Spinal cord (tissue), 10 donors: ENCODE measurements around the gene LRRC9. TPM values are rescaled to one million over a fixed set of nuclear protein-coding genes. Genes with fewer than 3 reads are reported as not detected.

ENCODE experiments used
- DNase-seq, 6 donors: peaks; one replicate each; pipeline versions ENCODE4 v3.0.0 to v3.0.0-alpha.2; 2013 to 2015; ENCODE audit warnings: low spot score in 6 of 6, low read depth in 4 of 6
- H3K27ac ChIP-seq: one replicate; pipeline ENCODE4 v1.5.1; 2013; ENCODE audit warnings: low read depth, low read length, control low read depth
- H3K27me3 ChIP-seq: one replicate; pipeline ENCODE4 v1.6.1; 2013; ENCODE audit warnings: low read length; ENCODE audit not compliant: control insufficient read depth, insufficient read depth
- H3K36me3 ChIP-seq: one replicate; pipeline ENCODE4 v1.6.1; 2013; ENCODE audit warnings: low read length; ENCODE audit not compliant: control insufficient read depth, insufficient read depth
- H3K4me1 ChIP-seq: one replicate; pipeline ENCODE4 v1.6.1; 2013; ENCODE audit warnings: low read length; ENCODE audit not compliant: control insufficient read depth, insufficient read depth
- H3K4me3 ChIP-seq: one replicate; pipeline ENCODE4 v1.5.1; 2013; ENCODE audit warnings: low read depth, low read length, control low read depth
- H3K9me3 ChIP-seq: one replicate; pipeline ENCODE4 v1.6.1; 2013; ENCODE audit warnings: low read length; ENCODE audit not compliant: control insufficient read depth, insufficient read depth
- WGBS: methylation state at CpG from one replicate; pipeline ENCODE4 v1.1.5; 2013; ENCODE audit warnings: missing lambda C conversion rate; ENCODE audit not compliant: insufficient coverage; 5-methylcytosine and 5-hydroxymethylcytosine counted together
- polyA plus RNA-seq, 2 donors: library from polyadenylated mRNA; unstranded; fragments of 120-200 nt; gene quantifications; one replicate each; pipeline ENCODE4 v1.2.1, GENCODE V29; 2013; ENCODE audit not compliant: insufficient read length in 2 of 2
- total RNA-seq, 2 donors: library from RNA; depleted of rRNA in 1 of 2; stranded (reverse); fragments of 120-200 nt in 1 of 2; fragments of >200 nt in 1 of 2; gene quantifications; one replicate each; pipeline versions ENCODE4 v1.2.3 to v1.2.4, GENCODE V29; 2013 to 2014
- donor health status: healthy.

Gene LRRC9
- total and polyA plus RNA-seq, 4 donors, result 2.5 to 8.2 (median 6.8) TPM

DNA sequence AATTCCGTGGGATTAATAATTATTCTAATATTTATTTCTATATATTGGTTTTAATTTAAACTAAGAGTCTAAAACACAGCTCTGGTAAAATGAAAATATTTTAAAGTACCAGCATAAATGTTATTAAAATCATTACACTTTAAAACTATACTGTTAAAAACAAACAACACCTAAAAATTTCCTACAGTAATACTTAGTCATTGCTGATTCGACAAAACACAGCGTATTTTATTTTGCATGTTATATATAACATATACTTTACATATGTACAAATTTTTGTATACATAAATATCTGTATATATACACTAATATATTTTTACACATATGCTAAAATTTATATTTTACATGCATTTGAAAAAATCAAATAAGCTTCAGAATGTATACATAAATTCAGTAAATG lies 165.7 kb downstream of the LRRC9 start:
- H3K36me3 ChIP-seq, result no peaks in the 10 kb centered on the region
- no peaks in the 10 kb centered on the region for H3K9me3 ChIP-seq
- H3K27me3 ChIP-seq, result no peaks in the 10 kb centered on the region
- H3K4me3 ChIP-seq, result no peak overlapping the region
- WGBS, result no CpG with 5 or more reads among the region's 3 CpGs
- H3K27ac ChIP-seq, result no peak overlapping the region
- no peak for DNase-seq
- no peaks in the 10 kb centered on the region for H3K4me1 ChIP-seq

GRCh38 chr14:60087668-60088067 lies 167.7 kb downstream of the LRRC9 start:
- Histone ChIP-seq H3K27ac (no peak overlapping the region), H3K4me3 (no peak overlapping the region), H3K4me1 (no peaks in the 10 kb centered on the region), H3K9me3 (no peaks in the 10 kb centered on the region), H3K27me3 (no peaks in the 10 kb centered on the region), H3K36me3 (no peaks in the 10 kb centered on the region)
- WGBS, result 90% methylated on average over 2 of the region's 3 CpGs
- DNase-seq, result no peak

- WGBS, result 92% methylated on average over 2 of the region's 4 CpGs
- H3K4me3 ChIP-seq, result no peak overlapping the region
- H3K36me3 ChIP-seq, result no peaks in the 10 kb centered on the region
- no peak overlapping the region for H3K27ac ChIP-seq
- H3K9me3 ChIP-seq, result no peaks in the 10 kb centered on the region
- H3K27me3 ChIP-seq, result no peaks in the 10 kb centered on the region
- H3K4me1 ChIP-seq, result peaks cover under 1% of the 10 kb centered on the region
- DNase-seq, result no peak
Observed at GRCh38 chr14:60089221-60089620, 169.3 kb downstream of the LRRC9 start.

- Histone ChIP-seq H3K36me3 (no peaks in the 10 kb centered on the region), H3K4me1 (peaks cover 5% of the 10 kb centered on the region), H3K9me3 (no peaks in the 10 kb centered on the region), H3K27ac (peak overlapping the region; percentile 99), H3K27me3 (no peaks in the 10 kb centered on the region), H3K4me3 (peak overlapping the region; percentile 87)
- 0% methylated on average over 6 of the region's 16 CpGs for WGBS
- peak in 3 of 6 donors; percentile 33 to 84 (median 68) for DNase-seq
Observed at GRCh38 chr14:60090864-60091519, 171.0 kb downstream of the LRRC9 start.

GRCh38 chr14:60091550-60092525 lies 171.9 kb downstream of the LRRC9 start, which contains the start of gene PCNX4:
PCNX4 (plus strand) TSS chr14:60091923; CDS start chr14:60107639, 15,716 bp downstream.
- Histone ChIP-seq H3K36me3 (no peaks in the 10 kb centered on the region), H3K27ac (peak within 1 kb of the TSS; percentile 99), H3K27me3 (no peaks in the 10 kb centered on the region), H3K9me3 (no peaks in the 10 kb centered on the region), H3K4me1 (peaks cover 5% of the 10 kb centered on the region), H3K4me3 (peak within 1 kb of the TSS; percentile 87)
- DNase-seq, result peak; percentile 98 to 100 (median 98)
- WGBS, result under 1% methylated on average over 83 of the region's 88 CpGs

- no peaks in the 10 kb centered on the region for H3K36me3 ChIP-seq
- peak overlapping the region; percentile 87 for H3K4me3 ChIP-seq
- H3K27me3 ChIP-seq, result no peaks in the 10 kb centered on the region
- 0% methylated on average over 10 of the region's 14 CpGs for WGBS
- peaks cover 5% of the 10 kb centered on the region for H3K4me1 ChIP-seq
- peak overlapping the region; percentile 99 for H3K27ac ChIP-seq
- peak in 3 of 6 donors; percentile 24 to 75 (median 63) for DNase-seq
- H3K9me3 ChIP-seq, result no peaks in the 10 kb centered on the region
Observed at GRCh38 chr14:60092526-60092920, 172.6 kb downstream of the LRRC9 start.

GRCh38 chr14:60093080-60093479 lies 173.1 kb downstream of the LRRC9 start:
- WGBS, result no CpG with 5 or more reads among the region's 3 CpGs
- no peaks in the 10 kb centered on the region for H3K27me3 ChIP-seq
- peaks cover 5% of the 10 kb centered on the region for H3K4me1 ChIP-seq
- H3K36me3 ChIP-seq, result no peaks in the 10 kb centered on the region
- peak overlapping the region; percentile 87 for H3K4me3 ChIP-seq
- H3K27ac ChIP-seq, result peak overlapping the region; percentile 99
- no peaks in the 10 kb centered on the region for H3K9me3 ChIP-seq
- peak in 1 of 6 donors; percentile 12 for DNase-seq

GRCh38 chr14:60093606-60094005 lies 173.7 kb downstream of the LRRC9 start:
- Histone ChIP-seq H3K27ac (peak overlapping the region; percentile 99), H3K4me3 (peak overlapping the region; percentile 87)

DNA sequence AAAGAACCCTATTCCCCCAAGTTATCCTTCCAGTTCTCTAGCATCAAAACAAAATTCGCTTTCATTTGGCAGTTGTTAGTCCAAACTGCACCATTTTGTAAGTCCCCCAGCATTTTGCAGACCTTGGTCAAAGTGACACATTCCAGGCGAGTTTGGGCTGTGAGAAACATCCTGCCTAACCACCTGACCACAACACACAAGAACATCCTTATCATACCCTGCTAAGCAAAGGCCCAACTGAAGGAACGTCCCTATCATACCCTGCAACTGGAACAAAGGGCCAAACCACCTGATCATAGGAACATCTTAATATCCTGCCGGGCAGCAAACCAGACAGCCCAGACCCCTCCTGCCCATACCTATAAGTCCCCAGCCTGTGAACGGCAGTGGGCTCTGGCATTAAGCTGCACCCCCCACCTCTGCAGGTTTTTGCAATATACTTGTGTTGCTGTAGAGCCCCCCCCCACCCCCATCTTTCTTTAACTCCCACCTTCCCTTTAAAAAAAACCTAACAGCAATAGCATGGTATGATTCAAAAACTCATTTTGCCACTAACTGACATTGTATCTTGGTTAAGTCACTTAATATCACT lies 174.5 kb downstream of the LRRC9 start:
- DNase-seq, result peak in 2 of 6 donors; percentile 2 to 32
- Histone ChIP-seq H3K36me3 (no peaks in the 10 kb centered on the region), H3K27me3 (no peaks in the 10 kb centered on the region), H3K4me1 (peaks cover 5% of the 10 kb centered on the region), H3K9me3 (no peaks in the 10 kb centered on the region), H3K27ac (no peak overlapping the region), H3K4me3 (no peak overlapping the region)
- WGBS, result 41% methylated on average over 4 of the region's 5 CpGs

More at GRCh38 chr14:60093606-60094005, 173.7 kb downstream of the LRRC9 start:
- Histone ChIP-seq H3K4me1 (peaks cover 5% of the 10 kb centered on the region), H3K27me3 (no peaks in the 10 kb centered on the region), H3K9me3 (no peaks in the 10 kb centered on the region), H3K36me3 (no peaks in the 10 kb centered on the region)
- DNase-seq, result peak in 1 of 6 donors; percentile 18
